K562 (cell line): ENCODE data around the gene ABCG1. TPM values are rescaled to one million over a fixed set of nuclear protein-coding genes. Genes with fewer than 3 reads are reported as not detected.

Source experiments
- ATAC-seq: fragments of 200-7000 bp; cut with Tn5 transposase; 3 replicates; pipeline ENCODE4 v1.9.1; 2020; ENCODE audit warnings: moderate library complexity
- BruUV-seq: library from RNA; stranded (reverse); fragments of 400-500 nt; replicated peaks from 2 replicates; lab custom pipeline; 2021; lab: Mats Ljungman, UMichigan
- CTCF ChIA-PET: fragments of 300-600 bp; formaldehyde crosslinking; extraction: SDS; loops from one replicate; lab custom pipeline; 2021; ENCODE audit warnings: low intra/inter-chr PET ratio; lab: Yijun Ruan, JAX
- POLR2A ChIA-PET: fragments of 300-600, 350-650 bp; sonication (Branson Sonifier 250); formaldehyde crosslinking; extraction: SDS; loops from one replicate; lab custom pipeline; 2021; ENCODE audit warnings: antibody characterized with exemption, inconsistent platforms; lab: Yijun Ruan, JAX
- DNase-seq, 4 experiments: peaks; one replicate each; pipeline versions ENCODE4 v3.0.0 to v3.0.0-alpha.2; 2011 to 2018; ENCODE audit warnings: low spot score in 3 of 4, mixed read lengths in 3 of 4; ENCODE audit errors: extremely low read depth in 1 of 4
- FAIRE-seq: peaks from 2 replicates; lab custom pipeline; 2011; peaks lifted over from hg19 to GRCh38; lab: Jason Lieb, UNC
- H2AFZ ChIP-seq: 2 replicates; pipeline ENCODE4 v1.6.0; 2011; ENCODE audit warnings: low read depth, low read length, control low read depth, inconsistent platforms
- H3K27ac ChIP-seq: fragments of 200-600 bp; 3 replicates; pipeline ENCODE4 v1.8.0; 2011; ENCODE audit warnings: low read depth, mild to moderate bottlenecking, control low read depth, inconsistent platforms, low read length, moderate library complexity, mixed read lengths; ENCODE audit errors: extremely low read depth
- H3K27me3 ChIP-seq, 2 experiments: fragments of 300-600 bp in 1 of 2; 2 replicates in 1 of 2; 3 replicates in 1 of 2; pipeline versions ENCODE4 v1.6.0 to v1.8.0; 2011; ENCODE audit warnings: inconsistent platforms in 2 of 2, low read length in 2 of 2, mild to moderate bottlenecking in 1 of 2, mixed read lengths in 1 of 2, moderate library complexity in 1 of 2; ENCODE audit not compliant: control insufficient read depth in 2 of 2, insufficient read depth in 2 of 2
- H3K36me3 ChIP-seq: fragments of 300-600 bp; 3 replicates; pipeline ENCODE4 v1.8.0; 2011; ENCODE audit warnings: mild to moderate bottlenecking, low read length, inconsistent platforms; ENCODE audit not compliant: control insufficient read depth, insufficient read depth
- H3K4me1 ChIP-seq, 2 experiments: fragments of 200-600 bp in 1 of 2; replicated peaks in 1 of 2; 2 replicates in 1 of 2; 3 replicates in 1 of 2; pipeline versions ENCODE4 v1.5.1 to v1.8.0; 2011; ENCODE audit warnings: inconsistent platforms in 2 of 2, low read length in 2 of 2, mild to moderate bottlenecking in 1 of 2, mixed read lengths in 1 of 2, moderate library complexity in 1 of 2; ENCODE audit not compliant: control insufficient read depth in 2 of 2, insufficient read depth in 2 of 2
- H3K4me2 ChIP-seq: 2 replicates; pipeline ENCODE4 v1.6.1; 2011; ENCODE audit warnings: low read length, control low read depth, inconsistent platforms, mixed read lengths; ENCODE audit not compliant: insufficient read depth
- H3K4me3 ChIP-seq: fragments of 200-600 bp; sonication (generic), shearing (Covaris generic); 2 replicates; pipeline ENCODE4 v1.5.1; 2016; ENCODE audit warnings: control low read depth, inconsistent platforms
- H3K79me2 ChIP-seq: fragments of 200-600 bp; 3 replicates; pipeline ENCODE4 v1.8.0; 2011; ENCODE audit warnings: low read length, inconsistent platforms; ENCODE audit not compliant: control insufficient read depth, insufficient read depth
- H3K9ac ChIP-seq, 2 experiments: 2 replicates each; pipeline versions ENCODE4 v1.6.0 to v1.6.1; 2011; ENCODE audit warnings: low read depth in 2 of 2, low read length in 2 of 2, control low read depth in 1 of 2, inconsistent platforms in 1 of 2, mild to moderate bottlenecking in 1 of 2, mixed read lengths in 1 of 2; ENCODE audit not compliant: insufficient read depth in 1 of 2
- H3K9me1 ChIP-seq: one replicate; pipeline ENCODE4 v1.6.0; 2011; ENCODE audit warnings: inconsistent platforms, mild to moderate bottlenecking, low read length, moderate library complexity; ENCODE audit not compliant: control insufficient read depth, insufficient read depth
- H3K9me3 ChIP-seq: replicated peaks from 2 replicates; pipeline ENCODE4 v1.5.1; 2011; ENCODE audit warnings: low read depth, low read length, inconsistent platforms; ENCODE audit not compliant: control insufficient read depth, insufficient read depth
- H4K20me1 ChIP-seq: replicated peaks from 2 replicates; pipeline ENCODE4 v1.6.1; 2011; ENCODE audit warnings: low read length, inconsistent platforms, mixed read lengths; ENCODE audit not compliant: control insufficient read depth, insufficient read depth
- CTBP1 ChIP-seq: fragments of 450-650 bp; IDR thresholded peaks from 2 replicates; pipeline ENCODE4 v1.6.1; 2016; ENCODE audit warnings: borderline replicate concordance
- GABPA ChIP-seq: fragments of 200-800 bp; sonication (Bioruptor generic); conservative IDR thresholded peaks from 2 replicates; pipeline ENCODE4 v1.6.1; 2016; ENCODE audit warnings: low read depth, missing genetic modification characterization, missing compliant biosample characterization
- GATAD2A ChIP-seq: fragments of 450-650 bp; IDR thresholded peaks from 2 replicates; pipeline ENCODE4 v1.6.1; 2017
- RFX1 ChIP-seq: fragments of 450-650 bp; IDR thresholded peaks from 2 replicates; pipeline ENCODE4 v1.6.1; 2016; ENCODE audit warnings: mild to moderate bottlenecking, moderate library complexity
- SIN3B ChIP-seq: fragments of 450-650 bp; IDR thresholded peaks from 2 replicates; pipeline ENCODE4 v1.6.1; 2017; ENCODE audit warnings: low read depth, mild to moderate bottlenecking, moderate library complexity
- SP2 ChIP-seq: IDR thresholded peaks from 2 replicates; pipeline ENCODE4 v1.6.1; 2011; ENCODE audit warnings: mild to moderate bottlenecking, low read depth, low read length, moderate library complexity; ENCODE audit not compliant: poor library complexity, severe bottlenecking; ENCODE audit errors: extremely low read depth
- SREBF1 ChIP-seq: fragments of 150-350 bp; IDR thresholded peaks from 2 replicates; pipeline ENCODE4 v1.6.1; 2014; ENCODE audit warnings: antibody characterized with exemption, low read depth, low read length, borderline replicate concordance
- TEAD4 ChIP-seq, 2 experiments: sonication (generic) in 1 of 2; formaldehyde crosslinking in 1 of 2; IDR thresholded peaks; 2 replicates each; pipeline versions ENCODE4 v1.6.1 to v1.8.0; 2012 to 2022; ENCODE audit warnings: borderline replicate concordance in 1 of 2, inconsistent platforms in 1 of 2, low read length in 1 of 2, mild to moderate bottlenecking in 1 of 2, missing genetic modification reagents in 1 of 2
- TFAM ChIP-seq: fragments of 250-450 bp; sonication (Bioruptor Pico); conservative IDR thresholded peaks from 2 replicates; pipeline ENCODE4 v1.5.0; 2021; ENCODE audit warnings: mild to moderate bottlenecking, moderate library complexity
- ZBTB12 ChIP-seq: fragments of 250-450 bp; sonication (Bioruptor Pico); IDR thresholded peaks from 2 replicates; pipeline ENCODE4 v1.4.0; 2020
- ZNF395 ChIP-seq: fragments of 200-800 bp; sonication (Bioruptor generic); IDR thresholded peaks from 2 replicates; pipeline ENCODE4 v1.6.1; 2017; ENCODE audit warnings: missing genetic modification characterization, missing compliant biosample characterization
- WGBS: fragments of 100-300 bp; shearing (Covaris generic); methylation state at CpG from one replicate; pipeline ENCODE4 v1.1.6; 2016; ENCODE audit warnings: low coverage, mixed read lengths; ENCODE audit not compliant: insufficient coverage; ENCODE audit errors: missing lambda C conversion rate; 5-methylcytosine and 5-hydroxymethylcytosine counted together
- in situ Hi-C: fragments of 300-500 bp; cut with MboI; formaldehyde crosslinking; loops from 4 replicates; pipeline ENCODE4 v1.15.0; 2018; ENCODE audit warnings: inconsistent platforms, mixed read lengths
- intact Hi-C: fragments of 100-400 bp; cut with micrococcal nuclease; formaldehyde crosslinking; loops from 2 replicates; pipeline ENCODE4 v1.14.2; 2022
- polyA plus RNA-seq, 8 experiments: library from polyadenylated mRNA; depleted of rRNA in 4 of 8; stranded (reverse) in 5 of 8; unstranded in 3 of 8; fragments of >200 nt; fragmentation: Nextera tagmentation in 2 of 8; fragmentation: Illumina TruSeq in 1 of 8; extraction: Ambion mirVana in 2 of 8; extraction: Trizol in 1 of 8; gene quantifications; 2 replicates each; pipeline versions ENCODE4 v1.2.1 to v1.2.3, GENCODE V29; 2011 to 2014; ENCODE audit warnings: inconsistent platforms in 1 of 8, missing spikeins in 1 of 8
- total RNA-seq, 7 experiments: library from RNA; depleted of rRNA in 6 of 7; stranded (reverse); fragments of >200 nt in 6 of 7; fragmentation: Illumina TruSeq in 2 of 7; extraction: Trizol in 2 of 7; gene quantifications; 2 replicates each; pipeline versions ENCODE4 v1.2.1 to v1.2.3, GENCODE V29; 2011 to 2021; ENCODE audit warnings: low replicate concordance in 1 of 7

The ABCG1 gene
- total and polyA plus RNA-seq, 9 of the 15 experiments (the other 6 are each of a cell fraction or from before 2014, with no cell fraction given): 0.04 to 0.09 TPM; not detected in 7

GRCh38 chr21:42340187-42341050 is 121.5 kb downstream of the ABCG1 start:
- Histone ChIP-seq H3K4me2 (no peak overlapping the region), H3K79me2 (no peaks in the 10 kb centered on the region), H3K4me1 (peaks cover 0 to 7% of the 10 kb centered on the region in 2 experiments; a peak in 1 of 5 replicates), H4K20me1 (no peaks in the 10 kb centered on the region), H3K9me1 (no peaks in the 10 kb centered on the region)
- WGBS: 9% methylated on average over 24 of the region's 24 CpGs
- POLR2A ChIA-PET: interaction anchor here (0.6 to 1.3 kb wide), 6 partner anchors 16 to 1213 kb away, joined by 3 to 4 read pairs (median 3); no protein-coding TSS in a partner anchor
- intact Hi-C loops: no loop called here
- TF ChIP-seq GATAD2A (no peak), ZBTB12 (CRISPR knock-in tag) (no peak), TEAD4 (IDR thresholded peaks at IDR 0.05; ENCODE audit: low read length) (no peak), TEAD4 (CRISPR knock-in tag; IDR thresholded peaks at IDR 0.05; ENCODE audit: borderline replicate concordance) (no peak), GABPA (no peak), SIN3B (no peak), CTBP1 (no peak), RFX1 (no peak), SREBF1 (no peak), SP2 (no peak), TFAM (no peak), ZNF395 (CRISPR knock-in tag) (no peak)
- TF ChIP-seq, all 486 proteins: peak for 0
- FAIRE-seq: no peak
- in situ Hi-C loops: no loop called here
- Histone ChIP-seq H3K27ac (no peak overlapping the region), H2AFZ (no peak overlapping the region), H3K9ac (no peak overlapping the region), H3K36me3 (no peaks in the 10 kb centered on the region), H3K9me3 (no peaks in the 10 kb centered on the region), H3K4me3 (no peak overlapping the region), H3K27me3 (peaks cover 12 to 53% of the 10 kb centered on the region in 2 experiments; a peak in 4 of 5 replicates)
- ATAC-seq: no peak
- CTCF ChIA-PET: interaction anchor here (0.6 kb wide), 1 partner anchor 105 kb away, joined by 3 read pairs; no protein-coding TSS in a partner anchor
- no TSS peak for BruUV-seq
- no peak for DNase-seq
